ENCODE results near the gene LAMA3.

LAMA3 gene

DNA sequence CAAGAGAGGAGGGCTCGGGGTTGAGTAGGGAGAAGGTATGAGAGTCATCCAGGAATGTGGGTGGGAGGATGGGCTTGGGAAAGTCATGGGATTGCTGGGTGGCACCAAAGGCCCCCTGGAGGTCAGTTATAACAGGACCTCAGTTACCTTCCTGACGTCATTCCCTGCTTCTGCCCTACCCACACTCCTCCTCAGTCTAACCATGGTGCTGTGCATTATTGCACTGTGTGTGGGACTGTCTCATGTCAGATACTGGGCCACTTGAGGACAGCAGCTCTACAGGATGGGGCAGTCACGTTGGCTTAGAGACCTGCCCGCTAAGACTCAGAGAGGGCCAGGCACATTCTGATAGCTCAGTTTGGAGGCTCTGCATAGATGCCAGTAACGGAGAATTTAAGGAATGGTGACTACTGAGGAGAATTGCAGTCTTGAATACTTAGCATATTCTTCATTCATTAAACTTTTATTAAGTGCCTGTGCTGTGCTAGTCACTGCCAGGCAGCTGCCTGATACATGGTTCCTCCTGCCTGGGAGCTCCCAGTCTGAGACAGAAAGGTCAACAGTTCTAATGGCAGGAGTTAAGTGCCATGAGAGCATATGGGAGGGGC is 90.5 kb downstream of the LAMA3 start:
- FAIRE-seq = no peak

DNA sequence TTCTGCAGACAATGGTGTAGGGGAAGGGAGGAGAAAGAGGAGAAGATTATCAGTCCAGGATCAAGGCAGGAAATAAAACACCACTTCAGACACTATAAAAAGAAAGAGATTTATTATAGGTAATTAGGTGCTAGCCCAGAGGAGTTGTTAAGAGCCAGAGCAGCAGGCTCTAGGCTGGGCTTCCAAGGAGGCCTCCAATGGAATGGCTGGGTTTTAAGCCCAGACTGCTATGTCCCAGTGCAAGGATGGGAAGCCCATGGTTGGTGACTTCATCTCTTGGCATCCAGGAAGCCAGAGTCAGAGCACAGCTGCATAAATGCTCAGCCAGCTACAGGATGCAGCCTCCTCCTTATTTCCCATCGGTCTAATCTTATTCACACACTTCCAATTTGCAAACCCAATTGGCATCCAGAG is 95.6 kb downstream of the LAMA3 start:
- FAIRE-seq = no peak

DNA sequence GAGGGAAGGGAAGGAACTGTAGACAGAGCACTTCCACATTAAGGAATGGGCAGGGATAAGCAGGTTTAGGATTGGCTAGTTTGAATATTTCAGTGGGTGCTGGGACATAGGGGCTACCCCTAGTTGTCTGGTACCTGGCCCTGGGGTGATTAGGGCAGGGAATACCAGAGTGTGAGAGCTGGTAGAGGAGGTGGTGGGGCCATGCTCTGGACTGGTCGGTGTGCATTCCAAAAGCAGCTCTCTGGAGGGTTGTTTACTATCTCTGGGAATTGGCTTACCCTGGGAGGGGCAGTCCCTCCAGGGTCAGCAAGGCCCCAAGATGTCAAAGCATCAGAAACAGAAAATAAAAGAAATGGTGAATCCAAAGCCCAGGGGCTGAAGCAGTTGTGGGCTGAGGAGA is 103.8 kb downstream of the LAMA3 start:
- FAIRE-seq = no peak

DNA sequence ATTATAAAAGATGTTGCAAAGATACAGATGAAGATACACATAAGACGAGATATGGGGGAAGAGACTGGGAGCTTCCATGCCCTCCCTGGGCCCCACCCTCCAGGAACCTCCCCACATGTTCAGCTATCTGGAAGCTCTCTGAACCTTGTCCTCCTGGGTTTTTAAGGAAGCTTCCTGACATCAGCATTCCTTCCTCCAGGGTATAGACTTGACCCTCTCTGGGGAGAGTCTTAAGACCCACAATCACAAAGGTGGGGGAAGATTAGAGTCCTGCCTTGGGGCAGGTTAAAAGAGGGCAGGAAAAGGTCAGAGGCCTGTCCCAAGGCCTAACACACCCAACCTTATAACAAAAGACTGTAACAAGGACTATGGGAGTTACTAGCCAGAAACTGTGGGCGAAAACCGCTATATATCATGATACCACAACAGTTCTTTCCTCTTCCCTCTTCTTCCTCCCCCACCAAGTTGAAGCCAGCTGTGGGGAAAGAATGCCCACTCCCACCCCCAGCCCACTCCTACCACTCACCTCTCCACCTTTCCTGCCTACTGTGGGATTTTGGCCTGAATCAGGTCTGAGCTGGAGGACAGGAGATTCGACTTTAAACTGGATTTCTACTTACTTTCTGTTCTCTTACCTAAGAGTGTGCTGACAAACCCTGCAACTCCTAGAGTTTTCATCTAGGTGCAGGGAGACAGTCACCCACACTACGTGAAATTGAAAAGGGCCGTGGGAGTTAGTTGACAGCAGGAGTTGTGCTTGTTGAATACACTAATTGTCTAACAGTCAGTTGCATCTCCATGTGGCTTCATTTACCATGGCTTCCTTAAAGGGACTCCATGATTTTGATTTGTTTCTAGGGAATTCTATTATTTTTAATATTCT is 105.0 kb downstream of the LAMA3 start:
- FAIRE-seq = no peak

DNA sequence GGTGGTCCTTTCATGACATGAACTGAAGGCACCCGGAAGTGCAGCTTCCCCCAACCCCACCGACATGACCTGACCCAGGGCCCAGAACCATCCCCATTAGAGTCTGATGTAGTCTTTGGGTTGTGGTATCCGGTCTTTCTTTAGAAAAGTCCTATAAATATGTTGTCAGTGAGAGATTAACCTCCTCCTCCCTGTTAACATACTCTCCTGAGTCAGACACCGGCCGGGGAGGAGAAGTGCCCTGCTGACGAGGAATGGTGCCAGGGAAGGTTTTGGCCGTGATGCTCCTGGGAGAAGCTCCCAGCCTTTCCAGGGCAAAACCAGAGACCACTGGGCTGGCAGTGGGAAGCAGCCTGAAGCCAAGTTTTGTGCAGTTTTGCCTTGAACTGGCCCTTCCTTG is 109.0 kb downstream of the LAMA3 start:
- no peak for FAIRE-seq

DNA sequence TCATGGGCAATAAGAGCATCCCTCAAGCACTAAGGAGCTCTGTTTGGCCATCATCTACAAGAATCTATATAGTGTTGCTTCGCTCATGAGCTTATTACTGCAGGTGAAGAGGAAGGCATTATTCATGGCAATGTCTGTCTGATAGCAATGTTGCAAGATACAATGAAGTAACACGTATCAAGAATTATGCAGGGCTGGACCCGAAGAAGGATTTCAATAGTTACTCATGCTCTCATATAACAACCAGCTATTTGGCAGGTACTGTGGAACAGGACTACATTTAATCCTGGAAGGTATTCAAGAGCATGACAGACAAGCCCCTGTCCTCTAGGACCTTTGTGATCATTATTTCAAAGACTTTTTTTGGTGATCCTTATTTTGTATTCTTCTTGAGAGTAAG is 109.6 kb downstream of the LAMA3 start:
- FAIRE-seq = no peak

DNA sequence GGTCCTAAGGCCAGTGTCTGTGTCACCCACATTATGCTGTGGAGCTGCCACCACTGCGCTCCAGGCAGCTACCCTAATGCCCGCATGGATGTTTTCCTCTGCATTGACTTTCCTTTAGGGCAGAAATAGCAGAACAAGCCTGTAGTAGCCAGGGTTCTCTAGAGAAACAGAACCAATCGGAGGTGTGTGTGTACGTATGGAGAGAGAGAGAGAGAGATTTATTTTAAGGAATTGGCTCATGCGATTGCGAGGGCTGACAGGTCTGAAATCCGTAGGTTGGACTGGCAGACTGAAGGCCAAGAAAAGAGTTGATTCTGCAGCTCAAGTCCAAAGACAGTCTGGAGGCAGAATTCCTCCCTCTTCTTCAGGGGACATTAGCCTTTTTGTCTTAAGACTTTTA is 110.3 kb downstream of the LAMA3 start:
- FAIRE-seq = no peak

DNA sequence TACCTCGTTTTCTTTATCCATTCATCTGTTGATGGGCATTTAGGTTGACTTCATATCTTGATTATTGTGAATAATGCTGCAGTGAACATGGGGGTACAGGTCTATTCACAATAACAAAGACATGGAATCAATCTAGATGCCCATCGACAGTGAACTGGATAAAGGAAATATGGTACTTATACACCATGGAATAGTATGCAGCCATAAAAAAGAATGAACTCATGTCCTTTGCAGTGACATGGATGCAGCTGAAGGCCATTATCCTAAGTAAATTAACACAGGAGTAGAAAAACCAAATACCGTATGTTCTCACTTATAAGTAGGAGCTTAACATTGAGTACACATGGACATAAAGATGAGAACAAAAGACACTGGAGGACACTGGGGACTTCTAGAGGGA is 111.6 kb downstream of the LAMA3 start:
- no peak for FAIRE-seq

DNA sequence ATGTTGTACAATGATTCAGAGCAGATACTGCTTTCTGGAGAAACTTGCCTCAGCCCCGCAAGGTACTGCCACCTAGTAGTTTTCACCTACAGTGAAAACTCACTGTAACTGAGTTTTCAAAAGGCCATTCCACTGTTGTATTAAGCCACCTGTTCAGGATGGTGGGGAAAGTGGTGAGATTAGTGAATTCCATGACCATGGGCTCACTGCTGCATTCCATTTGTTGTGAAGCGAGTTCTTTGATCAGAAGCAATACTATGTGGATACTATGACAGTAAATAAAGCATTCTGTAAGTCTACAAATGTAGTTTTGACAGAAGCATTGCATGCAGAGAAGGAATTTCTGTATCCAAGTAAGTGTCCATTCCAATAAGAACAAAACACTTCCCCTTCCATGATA is 113.6 kb downstream of the LAMA3 start:
- no peak for FAIRE-seq

DNA sequence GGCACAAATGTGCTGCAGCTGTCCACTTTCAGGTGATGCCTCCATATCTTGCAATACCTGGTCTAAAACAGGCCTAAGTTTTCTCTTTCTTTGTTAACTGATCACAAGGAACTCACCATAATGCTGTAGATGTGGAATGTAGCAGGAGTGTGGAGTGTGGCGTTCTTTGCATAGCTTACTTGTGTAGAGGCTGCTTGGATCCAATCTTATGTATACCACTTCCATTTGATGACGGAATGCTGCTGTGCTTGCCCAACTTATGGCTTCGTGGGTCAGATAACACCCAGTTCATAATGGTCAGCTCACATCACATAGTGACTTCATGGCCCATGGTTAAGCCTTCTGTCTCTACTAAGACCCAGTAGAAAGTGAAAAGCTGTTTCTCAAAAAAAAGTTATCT is 114.5 kb downstream of the LAMA3 start:
- FAIRE-seq = no peak

DNA sequence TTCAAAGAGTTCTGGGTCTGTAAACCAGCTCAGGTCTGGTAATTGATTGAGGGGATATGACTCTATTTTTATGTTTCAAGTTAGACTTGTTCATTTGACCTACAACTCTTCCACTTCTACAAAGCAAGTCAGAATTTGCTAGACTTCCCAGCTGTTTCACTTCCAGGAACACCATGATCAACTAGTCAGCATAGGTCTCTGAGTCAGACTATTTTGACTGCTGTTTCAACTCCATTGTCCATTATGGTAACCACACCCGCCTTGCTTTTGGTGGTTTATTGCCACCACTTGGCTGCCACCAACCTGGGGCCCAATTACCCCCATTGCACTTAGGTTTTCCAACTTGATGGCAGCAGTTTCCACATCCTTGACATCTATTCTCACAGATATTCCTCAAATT is 116.6 kb downstream of the LAMA3 start:
- no peak for FAIRE-seq

DNA sequence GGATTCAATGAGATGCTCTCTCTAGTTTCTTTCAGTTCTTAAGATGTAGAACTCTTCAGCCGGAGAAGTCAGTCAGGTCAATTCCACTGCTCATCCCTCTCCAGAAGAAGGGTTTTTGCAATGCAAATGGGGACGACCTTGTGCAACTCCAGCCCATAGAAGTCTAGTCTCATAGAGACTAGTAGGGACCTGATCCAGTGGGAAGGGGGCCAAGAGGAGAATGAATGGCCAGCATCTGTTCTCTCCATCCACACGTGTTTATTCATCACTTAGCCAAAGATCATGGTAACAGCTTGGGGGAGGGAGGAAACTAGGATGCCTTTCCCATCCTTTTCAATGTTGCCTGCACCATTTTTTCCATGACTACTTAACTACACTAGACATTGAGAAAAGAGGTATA is 120.2 kb downstream of the LAMA3 start:
- FAIRE-seq = no peak

DNA sequence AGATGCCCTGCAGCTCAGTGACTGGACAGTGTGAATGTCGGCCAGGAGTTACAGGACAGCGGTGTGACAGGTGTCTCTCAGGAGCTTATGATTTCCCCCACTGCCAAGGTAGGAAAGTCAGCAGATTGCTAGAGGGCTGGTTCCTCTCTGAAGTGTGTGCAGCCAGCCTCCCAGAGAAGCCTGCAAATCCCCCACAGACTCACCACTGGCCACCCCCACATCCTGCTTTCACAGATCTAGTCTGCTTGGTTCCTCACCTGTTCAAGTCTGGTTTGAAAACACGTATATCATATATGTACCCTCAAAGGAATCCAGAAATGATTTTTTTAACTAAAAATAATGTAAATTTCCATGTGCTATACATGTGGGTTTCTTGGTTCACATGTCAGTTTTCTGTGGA is 121.1 kb downstream of the LAMA3 start:
- FAIRE-seq = no peak

DNA sequence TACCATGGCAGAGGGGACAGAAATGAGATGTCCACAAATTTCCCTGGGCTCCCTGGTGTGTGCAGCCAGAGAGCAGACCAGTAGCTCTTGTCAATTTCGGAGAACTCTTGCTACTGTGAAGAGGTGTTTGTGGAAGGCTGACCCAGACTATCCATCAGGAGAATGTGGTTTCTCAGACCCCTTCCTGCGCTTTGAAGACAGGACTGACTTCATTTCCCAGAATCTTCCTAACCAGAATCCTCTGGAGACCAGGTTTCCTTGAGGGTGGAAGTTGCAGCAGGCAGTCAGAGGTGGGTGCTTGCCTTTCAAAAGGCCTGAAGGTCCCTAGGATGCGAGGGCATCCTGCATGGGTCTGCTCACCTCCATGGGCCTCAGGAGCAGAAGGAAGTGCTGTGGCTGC is 121.9 kb downstream of the LAMA3 start:
- FAIRE-seq = no peak

DNA sequence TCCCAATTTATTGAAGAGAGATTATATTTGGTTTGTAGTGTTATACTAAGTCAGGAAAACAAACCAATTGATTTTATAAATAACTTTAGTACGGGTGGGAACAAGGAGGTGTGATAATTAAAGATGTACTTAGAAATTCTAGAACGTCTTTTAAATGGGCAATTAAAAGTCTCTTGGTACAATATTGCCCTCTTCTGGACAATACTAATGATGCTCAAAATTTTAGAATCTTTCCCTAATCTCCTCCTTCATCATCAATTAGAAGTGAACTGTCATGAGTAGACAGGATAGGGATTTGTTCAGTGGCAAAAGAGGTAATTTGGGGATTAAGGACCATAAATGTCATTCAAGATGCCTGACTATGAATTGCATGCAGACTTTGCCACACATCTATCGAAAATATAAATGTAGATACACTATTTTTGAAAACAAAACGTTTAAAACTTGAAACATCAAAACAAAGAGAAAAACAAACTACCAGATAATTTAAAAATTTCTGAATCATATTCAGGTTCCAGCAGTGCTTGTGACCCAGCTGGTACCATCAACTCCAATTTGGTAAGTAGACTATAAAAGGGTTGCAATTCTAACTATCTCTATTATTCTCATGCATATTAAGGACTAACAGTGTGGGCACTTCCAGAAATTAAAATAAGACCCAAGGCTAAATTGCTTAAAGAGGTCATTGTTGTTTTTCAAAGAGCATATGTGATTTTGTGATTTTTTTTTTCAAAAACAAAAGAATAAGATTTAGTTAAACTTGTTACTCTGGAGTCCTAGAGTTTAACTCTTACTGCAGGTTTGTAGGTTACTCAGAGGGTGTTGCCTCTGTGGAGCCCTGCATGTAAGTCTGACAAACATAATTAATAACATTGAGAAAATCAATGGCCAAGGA is 123.5 kb downstream of the LAMA3 start:
- FAIRE-seq = peak; percentile 76

DNA sequence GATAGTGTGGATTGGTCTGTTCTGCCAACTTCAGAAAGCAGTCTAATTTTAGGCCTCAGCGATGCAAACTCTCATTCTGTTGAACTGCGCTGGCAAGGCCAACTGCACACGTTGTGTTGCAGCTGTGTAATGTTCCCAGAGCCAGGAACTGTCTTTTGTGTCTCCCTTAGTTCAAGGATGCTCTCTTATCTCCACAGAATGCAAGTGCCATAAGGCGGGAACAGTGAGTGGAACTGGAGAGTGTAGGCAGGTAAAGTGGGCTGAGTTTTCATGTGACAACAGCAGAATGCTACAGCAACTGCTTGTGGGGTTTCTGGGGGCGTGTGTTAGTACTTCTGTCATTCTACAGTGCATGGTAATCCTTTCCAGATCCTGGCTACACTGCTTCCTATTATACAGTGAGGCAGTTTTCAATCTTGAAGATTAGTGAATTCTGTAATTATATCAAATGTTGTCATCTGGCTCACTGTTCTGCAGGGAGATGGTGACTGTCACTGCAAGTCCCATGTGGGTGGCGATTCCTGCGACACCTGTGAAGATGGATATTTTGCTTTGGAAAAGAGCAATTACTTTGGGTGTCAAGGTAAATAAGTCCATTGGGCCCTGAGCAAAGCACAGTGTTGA is 125.8 kb downstream of the LAMA3 start:
- no peak for FAIRE-seq

DNA sequence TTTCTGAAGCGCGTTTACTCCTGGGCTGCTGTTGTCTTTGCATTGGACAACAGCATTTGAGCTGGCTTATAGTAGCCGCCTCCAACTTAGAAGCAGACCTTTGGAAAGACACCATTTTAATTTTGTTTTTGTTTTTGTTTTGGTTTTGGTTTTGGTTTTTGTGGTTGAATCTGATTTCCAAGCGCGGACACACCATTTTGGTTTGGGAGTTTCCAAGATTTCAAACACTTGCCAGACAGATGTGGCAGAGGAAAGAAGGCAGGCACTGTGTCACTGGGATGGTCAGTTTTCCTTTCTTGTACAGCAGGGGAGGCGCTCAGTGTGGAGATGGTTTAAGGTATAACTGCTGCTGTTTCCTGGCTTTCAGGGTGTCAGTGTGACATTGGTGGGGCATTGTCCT is 126.8 kb downstream of the LAMA3 start:
- FAIRE-seq = no peak

DNA sequence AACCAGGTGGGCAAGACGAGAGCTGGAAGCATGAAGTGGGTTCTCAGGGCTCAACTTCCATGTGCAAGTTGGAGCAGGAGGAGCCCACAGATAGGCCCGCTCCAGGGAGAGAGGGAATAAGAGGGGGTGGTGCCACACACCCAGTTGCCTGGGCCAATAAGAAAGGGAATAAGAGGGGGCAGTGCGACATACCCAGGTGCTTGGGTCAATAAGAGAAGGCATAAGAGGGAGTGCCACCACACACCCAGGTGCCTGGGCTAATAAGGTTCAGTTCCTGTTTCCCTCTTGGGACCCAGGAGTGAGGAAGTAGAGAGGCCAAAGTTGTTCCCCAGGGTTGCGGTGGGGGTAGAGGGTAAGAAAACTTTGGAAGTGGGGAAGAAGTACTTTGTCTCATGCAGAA is 127.5 kb downstream of the LAMA3 start:
- FAIRE-seq = no peak

DNA sequence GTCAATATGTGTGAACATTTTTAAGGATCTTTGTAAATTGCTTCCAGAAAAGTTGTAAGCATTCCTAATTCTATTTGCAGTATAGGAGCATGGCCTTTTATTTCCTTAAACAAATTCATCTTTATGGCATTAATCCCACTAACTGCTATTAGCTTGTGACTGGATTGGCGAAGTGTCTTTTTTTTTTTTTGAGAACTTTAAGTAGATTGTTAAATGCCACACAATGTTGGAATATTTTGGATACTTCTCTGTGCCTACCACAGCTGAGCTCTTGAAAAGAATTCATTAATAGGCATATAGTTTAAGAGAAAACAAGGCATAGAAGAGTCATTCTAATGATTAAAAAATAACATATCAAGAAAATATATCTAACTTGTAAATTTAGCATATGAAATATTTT is 129.7 kb downstream of the LAMA3 start:
- no peak for FAIRE-seq

DNA sequence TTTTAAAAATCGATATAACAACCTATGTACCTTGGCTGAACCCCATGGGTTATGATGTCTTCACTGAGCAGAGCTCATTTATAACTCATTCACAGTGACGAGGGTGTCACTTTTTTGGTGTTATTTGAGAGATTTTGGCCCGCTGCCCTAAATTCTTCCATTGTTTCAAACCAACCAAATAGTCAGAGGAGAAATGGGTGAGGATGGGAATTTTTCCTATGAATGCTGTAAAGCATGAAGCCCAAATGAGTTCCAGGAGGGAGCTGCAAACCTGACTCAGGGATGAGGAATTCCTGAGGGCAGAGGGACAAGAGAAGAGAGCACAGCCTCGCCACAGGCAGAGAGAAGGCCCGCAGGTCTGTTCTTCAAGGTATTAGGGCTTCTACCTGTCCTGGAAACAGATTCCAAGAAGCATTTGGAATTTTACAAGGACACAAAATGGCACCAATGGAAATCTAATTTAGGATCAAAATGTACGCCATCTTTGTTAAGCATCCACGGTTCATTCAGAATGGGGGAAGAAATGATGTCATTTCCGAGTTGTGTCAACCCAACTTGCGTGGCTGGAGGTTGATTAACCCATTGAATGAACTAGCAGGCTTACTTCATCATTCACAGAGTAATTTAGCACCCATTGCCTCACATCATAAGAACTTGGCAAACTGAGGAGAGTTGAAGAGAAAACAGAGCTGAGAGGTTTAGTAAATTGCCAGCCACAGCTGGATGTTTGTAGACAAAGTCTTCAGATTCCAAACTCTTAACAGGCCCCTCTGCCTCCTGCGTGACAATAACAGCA is 133.5 kb downstream of the LAMA3 start:
- no peak for FAIRE-seq

DNA sequence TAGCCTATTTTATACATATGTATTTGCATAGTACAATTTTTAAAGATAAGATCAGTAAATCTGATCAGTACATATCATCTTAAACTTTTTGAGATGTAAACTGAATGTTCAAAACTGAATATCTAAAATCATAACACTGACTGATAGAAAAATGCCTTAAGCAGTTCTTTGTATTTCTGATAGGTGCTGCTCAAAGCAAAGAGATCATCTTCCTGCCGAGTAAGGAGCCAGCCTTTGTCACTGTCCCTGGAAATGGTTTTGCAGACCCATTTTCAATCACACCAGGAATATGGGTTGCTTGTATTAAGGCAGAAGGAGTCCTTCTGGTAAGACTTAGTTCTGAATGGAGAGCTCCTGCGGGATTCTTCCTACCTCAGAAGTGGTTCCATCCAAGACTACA is 135.0 kb downstream of the LAMA3 start:
- no peak for FAIRE-seq

DNA sequence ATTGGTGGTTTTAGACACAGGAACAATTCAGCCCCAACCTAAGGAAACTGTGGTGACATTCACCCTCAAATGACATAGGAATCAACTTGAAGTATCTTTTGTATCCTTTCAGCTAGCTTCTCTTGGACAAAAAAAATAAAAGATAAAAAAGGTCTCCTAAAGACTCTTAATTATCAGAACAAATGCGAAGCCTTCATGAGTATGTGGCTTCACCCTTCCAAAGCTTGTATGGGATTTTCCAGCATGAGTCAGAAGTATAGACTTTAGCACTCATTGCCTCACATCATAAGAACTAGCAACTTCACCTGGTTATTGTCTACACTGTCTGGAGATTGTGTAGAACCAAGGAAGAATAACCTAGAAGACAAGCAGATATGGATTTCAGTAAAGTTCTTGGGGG is 135.4 kb downstream of the LAMA3 start:
- FAIRE-seq = no peak
